H9 (cell line): ENCODE measurements around the gene OR6K3. TPM values are rescaled to one million over a fixed set of nuclear protein-coding genes. Genes with fewer than 3 reads are reported as not detected.

Source experiments
- DNase-seq: peaks from one replicate; pipeline ENCODE4 v3.0.0-alpha.2; 2017
- H2AFZ ChIP-seq: one replicate; pipeline ENCODE4 v1.6.1; 2013; ENCODE audit warnings: mild to moderate bottlenecking, low read length, control low read depth, moderate library complexity
- H2AK5ac ChIP-seq: 2 replicates; pipeline ENCODE4 v1.6.1; 2013; ENCODE audit warnings: low read length, control low read depth, mixed read lengths; ENCODE audit not compliant: insufficient read length
- H2BK120ac ChIP-seq: one replicate; pipeline ENCODE4 v1.6.1; 2013; ENCODE audit warnings: low read depth, mild to moderate bottlenecking, low read length, control low read depth, inconsistent platforms; ENCODE audit not compliant: poor library complexity, severe bottlenecking
- H2BK12ac ChIP-seq: 2 replicates; pipeline ENCODE4 v1.6.1; 2013; ENCODE audit warnings: low read length, control low read depth, mixed read lengths, low read depth; ENCODE audit not compliant: insufficient read length
- H2BK15ac ChIP-seq: 2 replicates; pipeline ENCODE4 v1.6.1; 2013; ENCODE audit warnings: low read depth, low read length, control low read depth
- H2BK20ac ChIP-seq: one replicate; pipeline ENCODE4 v1.6.1; 2013; ENCODE audit warnings: low read depth, mild to moderate bottlenecking, low read length, control low read depth, inconsistent platforms; ENCODE audit not compliant: poor library complexity, severe bottlenecking
- H2BK5ac ChIP-seq: 2 replicates; pipeline ENCODE4 v1.6.1; 2013; ENCODE audit warnings: low read length, control low read depth, mixed read lengths; ENCODE audit not compliant: insufficient read length
- H3K14ac ChIP-seq: 2 replicates; pipeline ENCODE4 v1.6.1; 2013; ENCODE audit warnings: low read length, control low read depth; ENCODE audit not compliant: insufficient read depth
- H3K18ac ChIP-seq: 2 replicates; pipeline ENCODE4 v1.6.1; 2013; ENCODE audit warnings: low read depth, mild to moderate bottlenecking, mixed read lengths, low read length, control low read depth; ENCODE audit not compliant: insufficient read length
- H3K23ac ChIP-seq: 2 replicates; pipeline ENCODE4 v1.6.1; 2013; ENCODE audit warnings: low read length, control low read depth, mixed read lengths, low read depth; ENCODE audit not compliant: insufficient read length
- H3K23me2 ChIP-seq: 2 replicates; pipeline ENCODE4 v1.6.1; 2013; ENCODE audit warnings: low read depth, mild to moderate bottlenecking, mixed read lengths, low read length, control low read depth; ENCODE audit not compliant: insufficient read length, poor library complexity, severe bottlenecking
- H3K27ac ChIP-seq: 2 replicates; pipeline ENCODE4 v1.5.1; 2013; ENCODE audit warnings: low read length, control low read depth, mixed read lengths, low read depth; ENCODE audit not compliant: insufficient read length
- H3K27me3 ChIP-seq: 2 replicates; pipeline ENCODE4 v1.6.1; 2013; ENCODE audit warnings: low read length, control low read depth, inconsistent platforms; ENCODE audit not compliant: insufficient read depth
- H3K4ac ChIP-seq: 2 replicates; pipeline ENCODE4 v1.6.1; 2013; ENCODE audit warnings: low read depth, mild to moderate bottlenecking, control low read depth, inconsistent platforms, low read length, moderate library complexity
- H3K4me1 ChIP-seq: 2 replicates; pipeline ENCODE4 v1.6.1; 2013; ENCODE audit warnings: low read length, control low read depth, inconsistent platforms; ENCODE audit not compliant: insufficient read depth
- H3K4me2 ChIP-seq: 2 replicates; pipeline ENCODE4 v1.6.1; 2013; ENCODE audit warnings: low read length, control low read depth, mixed read lengths; ENCODE audit not compliant: insufficient read length, insufficient read depth
- H3K56ac ChIP-seq: 2 replicates; pipeline ENCODE4 v1.6.1; 2013; ENCODE audit warnings: low read depth, mild to moderate bottlenecking, mixed read lengths, low read length, control low read depth; ENCODE audit not compliant: insufficient read length
- H3K79me1 ChIP-seq: 2 replicates; pipeline ENCODE4 v1.6.1; 2013; ENCODE audit warnings: low read depth, mild to moderate bottlenecking, moderate library complexity, low read length, control low read depth, inconsistent platforms; ENCODE audit not compliant: insufficient read depth, poor library complexity, severe bottlenecking
- H3K79me2 ChIP-seq: 2 replicates; pipeline ENCODE4 v1.6.1; 2013; ENCODE audit warnings: low read length, control low read depth, inconsistent platforms; ENCODE audit not compliant: insufficient read depth
- H3K9ac ChIP-seq: 2 replicates; pipeline ENCODE4 v1.6.1; 2013; ENCODE audit warnings: low read length, control low read depth, mixed read lengths; ENCODE audit not compliant: insufficient read length; ENCODE audit errors: extremely low read depth
- H3K9me3 ChIP-seq: one replicate; pipeline ENCODE4 v1.6.1; 2013; ENCODE audit warnings: low read depth, low read length, inconsistent platforms; ENCODE audit not compliant: control insufficient read depth
- H3T11ph ChIP-seq: one replicate; pipeline ENCODE4 v1.6.1; 2013; ENCODE audit warnings: mild to moderate bottlenecking, low read length, control low read depth, inconsistent platforms
- H4K20me1 ChIP-seq: one replicate; pipeline ENCODE4 v1.6.1; 2013; ENCODE audit not compliant: control insufficient read depth, insufficient read length, insufficient read depth
- H4K5ac ChIP-seq: 2 replicates; pipeline ENCODE4 v1.6.1; 2013; ENCODE audit warnings: low read depth, mild to moderate bottlenecking, mixed read lengths, low read length, control low read depth; ENCODE audit not compliant: insufficient read length
- H4K8ac ChIP-seq: replicated peaks from 2 replicates; pipeline ENCODE4 v1.6.1; 2013; ENCODE audit warnings: low read length, control low read depth, mixed read lengths, low read depth; ENCODE audit not compliant: insufficient read length
- H4K91ac ChIP-seq: 2 replicates; pipeline ENCODE4 v1.6.1; 2013; ENCODE audit warnings: low read depth, mild to moderate bottlenecking, moderate library complexity, mixed read lengths, low read length, control low read depth; ENCODE audit not compliant: insufficient read length
- H3K27ac Mint-ChIP-seq, 3 experiments: 2 replicates in 2 of 3; 3 replicates in 1 of 3; pipeline ENCODE4 v1.8.0; 2020 to 2021; ENCODE audit warnings: mixed read lengths in 3 of 3, mild to moderate bottlenecking in 1 of 3, moderate library complexity in 1 of 3
- H3K27me3 Mint-ChIP-seq: 2 replicates; pipeline ENCODE4 v1.8.0; 2021; ENCODE audit warnings: low read depth, mild to moderate bottlenecking, moderate library complexity, mixed read lengths
- H3K36me3 Mint-ChIP-seq, 3 experiments: 2 replicates in 2 of 3; 3 replicates in 1 of 3; pipeline ENCODE4 v1.8.0; 2020 to 2021; ENCODE audit warnings: low read depth in 3 of 3, mixed read lengths in 3 of 3; ENCODE audit not compliant: insufficient read depth in 1 of 3
- H3K4me1 Mint-ChIP-seq, 2 experiments: 2 replicates each; pipeline ENCODE4 v1.8.0; 2020; ENCODE audit warnings: mixed read lengths in 2 of 2
- H3K4me3 Mint-ChIP-seq, 2 experiments: 2 replicates in 1 of 2; 3 replicates in 1 of 2; pipeline ENCODE4 v1.8.0; 2020 to 2021; ENCODE audit warnings: mild to moderate bottlenecking in 2 of 2, mixed read lengths in 2 of 2, moderate library complexity in 1 of 2
- H3K9me3 Mint-ChIP-seq, 2 experiments: 2 replicates in 1 of 2; 3 replicates in 1 of 2; pipeline ENCODE4 v1.8.0; 2020; ENCODE audit warnings: mild to moderate bottlenecking in 2 of 2, mixed read lengths in 2 of 2, moderate library complexity in 1 of 2
- CTCF ChIP-seq: fragments of 200-600 bp; sonication (generic); conservative IDR thresholded peaks from 3 replicates; pipeline ENCODE4 v1.8.0; 2021; ENCODE audit warnings: antibody characterized with exemption, mild to moderate bottlenecking
- WGBS: extraction: QIAGEN DNeasy Blood & Tissue Kit; methylation state at CpG from one replicate; pipeline ENCODE4 v1.1.7; 2013; ENCODE audit warnings: missing lambda C conversion rate, low lambda C conversion rate, mixed read lengths; ENCODE audit not compliant: insufficient read length; ENCODE audit errors: extremely low coverage; 5-methylcytosine and 5-hydroxymethylcytosine counted together
- total RNA-seq: library from RNA; stranded (reverse); gene quantifications from 2 replicates; pipeline ENCODE4 v1.2.1, GENCODE V29; 2021

Gene OR6K3
- total RNA-seq, 1 experiment from 2014 or later = not detected

- H3K23me2 ChIP-seq = no peaks in the 10 kb centered on the region
- Mint-ChIP-seq H3K27me3 (no peaks in the 10 kb centered on the region; the same call in 1 of the 2 replicates), H3K4me3 (no peak overlapping the region), H3K4me1 (no peaks in the 10 kb centered on the region), H3K9me3 (no peaks in the 10 kb centered on the region), H3K36me3 (no peaks in the 10 kb centered on the region), H3K27ac (no peak overlapping the region)
- no peak overlapping the region for H3K23ac ChIP-seq
- WGBS = no CpG with 5 or more reads among the region's 4 CpGs
- H2BK20ac ChIP-seq = no peak overlapping the region
- H2BK12ac ChIP-seq = no peak overlapping the region
- H2BK120ac ChIP-seq = no peak overlapping the region
- no peaks in the 10 kb centered on the region for H3K9me3 ChIP-seq
- no peaks in the 10 kb centered on the region for H4K20me1 ChIP-seq
- no peak overlapping the region for H4K5ac ChIP-seq
- no peak overlapping the region for H3K4ac ChIP-seq
- H3K4me1 ChIP-seq = no peaks in the 10 kb centered on the region
- no peak overlapping the region for H3K56ac ChIP-seq
- H3T11ph ChIP-seq = no peak overlapping the region
- no peaks in the 10 kb centered on the region for H3K27me3 ChIP-seq
- no peak overlapping the region for H3K9ac ChIP-seq
- no peak for TF ChIP-seq CTCF
- H3K4me2 ChIP-seq = no peak overlapping the region
- H2AFZ ChIP-seq = no peak overlapping the region
- DNase-seq = no peak
- H4K91ac ChIP-seq = no peak overlapping the region
- H3K18ac ChIP-seq = no peak overlapping the region
- H3K14ac ChIP-seq = no peak overlapping the region
- H2AK5ac ChIP-seq = no peak overlapping the region
- H4K8ac ChIP-seq = no peak overlapping the region
- H3K27ac ChIP-seq = no peak overlapping the region
- H3K79me1 ChIP-seq = no peaks in the 10 kb centered on the region
- no peaks in the 10 kb centered on the region for H3K79me2 ChIP-seq
- H2BK5ac ChIP-seq = no peak overlapping the region
- no peak overlapping the region for H2BK15ac ChIP-seq
These were observed 9.9 kb upstream of the OR6K3 start for GRCh38 chr1:158730453-158730852.
